Mononuclear cell (primary cell): ENCODE results near the gene DENND5B. TPM values are rescaled to one million over a fixed set of nuclear protein-coding genes. Genes with fewer than 3 reads are reported as not detected.

Source experiments
- H3K27me3 ChIP-seq: 2 replicates; pipeline ENCODE4 v1.6.0; 2011; ENCODE audit warnings: low read length, control low read depth; ENCODE audit not compliant: insufficient read depth
- H3K4me1 ChIP-seq: 2 replicates; pipeline ENCODE4 v1.5.1; 2011; ENCODE audit warnings: mild to moderate bottlenecking, low read length, control low read depth; ENCODE audit not compliant: insufficient read depth
- H3K4me3 ChIP-seq: 2 replicates; pipeline ENCODE4 v1.5.1; 2011; ENCODE audit warnings: mild to moderate bottlenecking, low read length, moderate library complexity
- H3K9me3 ChIP-seq: 2 replicates; pipeline ENCODE4 v1.5.1; 2011; ENCODE audit warnings: low read depth, mild to moderate bottlenecking, control low read depth, low read length
- total RNA-seq: library from RNA; depleted of rRNA; stranded (reverse); fragments of >200 nt; gene quantifications from one replicate; pipeline ENCODE4 v1.2.3, GENCODE V29; 2012

DENND5B gene
- total RNA-seq, 1 donor, result 4.0 TPM

- Histone ChIP-seq H3K9me3 (no peaks in the 10 kb centered on the region), H3K27me3 (no peaks in the 10 kb centered on the region), H3K4me3 (no peak overlapping the region), H3K4me1 (peaks cover 17% of the 10 kb centered on the region)
These were observed 229.2 kb downstream of the DENND5B start for GRCh38 chr12:31361730-31362114.

DNA sequence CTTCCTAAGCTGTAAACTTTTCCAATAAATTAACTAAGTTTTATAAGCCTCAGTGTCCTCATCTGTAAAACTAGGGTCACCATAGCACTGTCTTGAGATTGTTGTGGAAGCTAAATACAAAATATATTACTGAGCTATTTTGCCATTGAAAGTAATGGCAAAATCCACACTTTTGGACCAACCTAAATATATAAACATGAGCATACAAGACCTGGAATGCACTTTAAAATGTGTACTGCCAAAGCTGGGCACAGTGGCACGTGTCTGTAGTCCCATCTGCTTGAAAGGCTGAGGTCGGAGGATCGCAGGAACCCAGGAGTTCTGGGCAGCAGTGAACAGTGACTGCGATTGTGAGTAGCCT, 235.2 kb downstream of the DENND5B start:
- Histone ChIP-seq H3K4me1 (no peaks in the 10 kb centered on the region), H3K4me3 (no peak overlapping the region), H3K27me3 (no peaks in the 10 kb centered on the region), H3K9me3 (no peaks in the 10 kb centered on the region)

DNA sequence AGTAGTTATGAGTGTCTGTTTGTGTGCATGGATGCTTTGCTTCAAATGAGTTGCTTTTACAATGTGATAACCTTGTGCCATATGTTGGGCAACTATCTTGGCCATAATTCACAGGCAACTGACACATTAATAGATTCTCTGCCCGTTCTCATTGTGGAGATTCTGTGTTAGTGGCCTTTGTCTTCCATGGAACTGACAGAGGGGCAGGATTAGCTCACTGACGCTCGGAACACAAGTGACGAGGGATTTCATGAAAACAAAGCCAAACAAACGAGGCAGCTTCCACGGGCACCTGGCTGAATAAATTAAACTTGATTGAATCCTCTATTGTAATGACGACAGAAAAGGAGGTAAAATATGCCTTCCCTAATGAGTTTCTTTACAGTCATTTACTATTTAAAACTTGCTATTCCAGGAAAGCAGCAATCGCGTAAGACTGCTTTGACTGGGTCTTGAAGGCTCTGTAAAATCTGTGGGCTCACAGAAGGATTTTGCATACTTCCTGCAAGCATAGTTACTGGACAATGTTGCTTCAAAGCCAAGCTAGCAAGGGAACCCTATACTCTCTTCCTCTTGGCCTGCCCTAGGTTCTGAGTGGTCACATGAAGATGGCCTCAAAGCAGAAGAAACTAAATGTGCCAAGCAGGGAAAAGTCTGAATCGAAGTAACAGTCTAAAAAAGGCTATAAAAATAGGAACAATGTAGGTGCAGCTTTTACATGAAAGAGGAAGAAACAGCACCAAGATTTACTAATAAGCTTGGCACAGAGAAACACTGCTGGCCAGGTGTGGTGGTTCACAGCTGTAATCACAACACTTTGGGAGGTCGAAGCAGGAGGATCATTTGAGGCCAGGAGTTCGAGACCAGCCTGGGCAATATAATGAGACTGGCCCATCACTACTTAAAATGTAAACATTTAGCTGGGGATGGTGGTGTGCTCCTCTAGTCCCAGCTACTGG, 236.9 kb downstream of the DENND5B start:
- Histone ChIP-seq H3K27me3 (no peaks in the 10 kb centered on the region), H3K9me3 (no peaks in the 10 kb centered on the region), H3K4me3 (no peak overlapping the region), H3K4me1 (no peaks in the 10 kb centered on the region)

GRCh38 chr12:31346267-31346666, 244.7 kb downstream of the DENND5B start:
- Histone ChIP-seq H3K9me3 (no peaks in the 10 kb centered on the region), H3K4me3 (no peak overlapping the region), H3K27me3 (no peaks in the 10 kb centered on the region), H3K4me1 (no peaks in the 10 kb centered on the region)

DNA sequence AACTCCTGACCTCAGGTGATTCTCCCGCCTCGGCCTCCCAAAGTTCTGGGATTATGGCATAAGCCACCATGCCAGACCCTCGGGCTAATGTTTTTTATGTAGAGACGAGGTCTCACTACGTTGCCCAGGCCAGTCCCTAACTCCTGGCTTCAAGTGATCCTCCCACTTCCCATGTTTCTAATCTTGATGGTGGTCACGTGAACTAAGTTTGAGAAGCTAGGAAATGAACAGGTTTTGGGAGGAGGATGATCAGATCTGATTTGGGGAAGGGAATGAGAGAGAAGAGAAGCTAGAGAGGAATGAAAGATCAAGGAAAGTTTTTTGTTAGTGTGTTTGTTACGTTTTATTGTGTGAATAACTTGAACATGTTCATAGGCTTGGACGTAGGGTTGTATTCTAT, 247.8 kb downstream of the DENND5B start:
- Histone ChIP-seq H3K9me3 (no peaks in the 10 kb centered on the region), H3K27me3 (no peaks in the 10 kb centered on the region), H3K4me3 (no peak overlapping the region), H3K4me1 (no peaks in the 10 kb centered on the region)

DNA sequence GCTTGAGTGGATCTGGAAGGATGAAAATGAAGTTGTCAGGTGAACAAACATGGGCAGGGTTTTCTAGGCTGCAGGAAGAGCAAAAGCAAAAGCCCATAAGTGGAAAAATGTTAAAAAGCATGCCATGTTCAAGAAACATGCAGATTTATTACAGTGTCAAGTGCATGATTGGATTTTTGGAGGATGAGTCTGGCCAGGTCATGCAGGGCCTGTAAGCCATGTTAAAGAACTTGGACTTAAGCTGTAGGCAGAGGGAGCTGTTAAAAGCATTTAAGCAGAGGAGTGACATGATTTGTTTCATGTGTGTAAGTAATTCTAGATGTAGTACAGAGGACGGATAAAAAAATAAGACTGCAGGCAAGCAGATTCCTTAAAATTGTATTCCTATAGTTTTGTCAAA, 248.7 kb downstream of the DENND5B start:
- Histone ChIP-seq H3K27me3 (no peaks in the 10 kb centered on the region), H3K4me3 (no peak overlapping the region), H3K4me1 (no peaks in the 10 kb centered on the region), H3K9me3 (no peaks in the 10 kb centered on the region)

DNA sequence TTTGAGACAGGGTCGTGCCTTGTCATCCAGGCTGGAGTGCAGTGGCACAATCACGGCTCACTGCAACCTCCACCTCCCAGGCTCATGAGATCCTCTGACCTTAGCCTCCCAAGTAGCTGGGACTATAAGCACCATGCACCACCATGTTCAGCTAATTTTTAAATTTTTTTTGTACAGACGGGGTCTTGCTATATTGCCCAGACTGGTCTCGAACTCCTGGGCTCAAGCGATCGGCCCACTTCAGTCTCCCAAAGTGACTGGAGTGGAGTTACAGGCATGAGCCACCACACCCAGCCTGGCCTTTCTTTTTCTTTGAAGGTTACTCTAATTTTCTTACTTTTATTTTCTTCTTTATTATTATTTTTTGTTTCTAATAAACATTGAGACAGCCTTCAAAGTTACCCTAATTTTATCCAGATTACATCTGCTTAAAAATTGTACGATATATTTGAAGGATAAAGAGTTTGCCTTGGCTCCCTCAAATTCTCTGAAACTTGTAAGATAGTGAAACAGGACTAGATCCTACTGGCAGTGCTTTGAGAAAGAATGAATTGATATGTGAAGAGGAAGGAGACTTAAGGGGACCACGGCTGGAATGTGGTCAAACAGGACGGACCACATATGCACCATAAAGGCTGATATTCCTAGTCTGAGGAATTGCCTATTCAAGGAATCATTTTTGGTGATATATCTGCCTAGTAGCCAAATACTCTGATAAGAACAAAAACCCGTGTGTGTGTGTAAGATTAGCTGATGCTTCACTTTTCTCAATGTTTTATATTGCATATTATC, 250.9 kb downstream of the DENND5B start:
- Histone ChIP-seq H3K27me3 (no peaks in the 10 kb centered on the region), H3K4me3 (no peak overlapping the region), H3K4me1 (no peaks in the 10 kb centered on the region), H3K9me3 (no peaks in the 10 kb centered on the region)

- H3K4me3 ChIP-seq, result no peak overlapping the region
- H3K9me3 ChIP-seq, result no peaks in the 10 kb centered on the region
- no peaks in the 10 kb centered on the region for H3K4me1 ChIP-seq
- H3K27me3 ChIP-seq, result no peaks in the 10 kb centered on the region
These were observed 253.0 kb downstream of the DENND5B start for GRCh38 chr12:31337952-31338351.

Other genes with a start within 250 kb of the DENND5B start
- 0.52 TPM for gene ETFBKMT, start 68.6 kb upstream of the DENND5B start, total RNA-seq
- 12.0 TPM for gene AMN1, start 137.9 kb upstream of the DENND5B start, total RNA-seq